RPMI8226 (cell line): ENCODE measurements around the gene CAPRIN2.

Source experiments
- DNase-seq: peaks from one replicate; pipeline ENCODE4 v3.0.0-alpha.2; 2015

CAPRIN2 gene

GRCh38 chr12:30763053-30763452 is 8.3 kb upstream of the CAPRIN2 start:
- DNase-seq, result no peak

GRCh38 chr12:30761730-30762129 is 7.0 kb upstream of the CAPRIN2 start:
- no peak for DNase-seq

- DNase-seq, result no peak
Measured at GRCh38 chr12:30757316-30757715, 2.6 kb upstream of the CAPRIN2 start.

- no peak for DNase-seq
Measured at GRCh38 chr12:30756074-30756473, 1.3 kb upstream of the CAPRIN2 start.

GRCh38 chr12:30755395-30755762 is 628 bp upstream of the CAPRIN2 start:
- no peak for DNase-seq

- DNase-seq, result no peak
Measured at GRCh38 chr12:30754383-30754749, 385 bp downstream of the CAPRIN2 start.

GRCh38 chr12:30753751-30754382 is 884 bp downstream of the CAPRIN2 start:
- peak; percentile 33 for DNase-seq

GRCh38 chr12:30753233-30753632 is 1.5 kb downstream of the CAPRIN2 start:
- peak; percentile 7 for DNase-seq

- DNase-seq, result no peak
Measured at GRCh38 chr12:30752255-30752654, 2.5 kb downstream of the CAPRIN2 start.

GRCh38 chr12:30748147-30748546 is 6.6 kb downstream of the CAPRIN2 start:
- DNase-seq, result no peak

- no peak for DNase-seq
Measured at GRCh38 chr12:30746190-30746589, 8.6 kb downstream of the CAPRIN2 start.

GRCh38 chr12:30744321-30744720 is 10.4 kb downstream of the CAPRIN2 start:
- no peak for DNase-seq

GRCh38 chr12:30740274-30740673 is 14.5 kb downstream of the CAPRIN2 start:
- DNase-seq, result no peak

- DNase-seq, result no peak
Measured at GRCh38 chr12:30739020-30739419, 15.7 kb downstream of the CAPRIN2 start.

GRCh38 chr12:30732954-30733637 is 21.7 kb downstream of the CAPRIN2 start:
- no peak for DNase-seq

- DNase-seq, result no peak
Measured at GRCh38 chr12:30730011-30730410, 24.7 kb downstream of the CAPRIN2 start.

- no peak for DNase-seq
Measured at GRCh38 chr12:30729547-30729946, 25.2 kb downstream of the CAPRIN2 start.

GRCh38 chr12:30726647-30727046 is 28.1 kb downstream of the CAPRIN2 start:
- no peak for DNase-seq

GRCh38 chr12:30725739-30726138 is 29.0 kb downstream of the CAPRIN2 start:
- DNase-seq, result no peak

- peak; percentile 85 for DNase-seq
Measured at GRCh38 chr12:30719060-30719459, 35.7 kb downstream of the CAPRIN2 start.

GRCh38 chr12:30707613-30708342 is 47.0 kb downstream of the CAPRIN2 start:
- DNase-seq, result no peak

GRCh38 chr12:30706476-30706875 is 48.3 kb downstream of the CAPRIN2 start:
- DNase-seq, result no peak

GRCh38 chr12:30701056-30701455 is 53.7 kb downstream of the CAPRIN2 start:
- no peak for DNase-seq

GRCh38 chr12:30700216-30700900 is 54.4 kb downstream of the CAPRIN2 start:
- no peak for DNase-seq
